ENCODE measurements around the gene CARNS1. TPM values are rescaled to one million over a fixed set of nuclear protein-coding genes. Genes with fewer than 3 reads are reported as not detected.

The CARNS1 gene
- total RNA-seq, 2 experiments from 2014 or later, result 1.9 to 2.0 TPM

DNA sequence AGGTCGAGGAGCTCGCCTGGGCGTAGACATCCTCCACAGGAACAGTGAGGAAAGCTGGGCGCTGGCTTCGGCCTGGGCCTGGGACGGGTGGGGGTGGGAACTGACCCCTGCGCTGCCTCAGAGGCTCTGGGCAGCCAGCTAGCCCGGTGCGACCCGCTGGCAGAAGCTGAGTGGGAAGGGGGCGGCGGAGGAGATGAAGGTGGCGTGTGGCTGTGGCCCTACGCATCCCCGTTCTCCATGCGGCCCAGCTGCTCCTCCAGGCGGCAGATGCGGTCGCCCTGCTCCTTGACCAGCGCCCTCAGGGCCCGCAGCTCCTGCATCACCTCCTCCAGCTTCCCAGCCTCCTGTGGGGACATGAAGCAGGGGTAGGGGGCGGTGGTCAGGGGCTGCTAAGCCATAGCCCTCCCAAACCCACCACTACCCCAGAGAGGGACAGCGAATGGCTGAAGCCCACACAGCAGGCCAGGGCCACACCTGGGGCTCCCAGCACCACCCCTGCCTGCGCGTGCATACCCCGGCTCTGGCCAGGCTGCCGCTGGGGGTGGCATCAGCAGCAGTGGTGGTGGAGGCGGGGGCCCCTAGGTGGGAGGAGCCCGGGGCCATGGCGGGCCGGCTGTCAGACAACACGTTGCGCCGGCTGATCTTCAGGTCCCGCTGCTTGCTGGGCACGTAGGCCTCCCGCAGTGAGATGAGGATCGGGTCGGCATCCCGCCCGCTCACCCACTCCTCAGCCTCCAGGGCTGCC is 22.9 kb downstream of the CARNS1 start:
- CTCF ChIA-PET, result interaction anchor here (0.7 to 3.0 kb wide), 15 partner anchors 10 to 68 kb away, joined by 3 to 16 read pairs (median 4); partner anchors contain the start of genes PITPNM1, PPP1CA, RPS6KB2 and TBC1D10C
- POLR2A ChIA-PET, result interaction anchor here (0.6 to 5.6 kb wide), 16 partner anchors 10 to 206 kb away, joined by 3 to 79 read pairs (median 12); partner anchors contain the start of genes AIP, PPP1CA, RAD9A and RPS6KB2

GRCh38 chr11:67439321-67440228 is 24.1 kb downstream of the CARNS1 start:
- CTCF ChIA-PET, result interaction anchor here (0.8 to 1.5 kb wide), 9 partner anchors 19 to 49 kb away, joined by 3 to 7 read pairs (median 4); partner anchors contain the start of genes AIP and TBC1D10C
- POLR2A ChIA-PET, result interaction anchor here (0.5 to 5.6 kb wide), 9 partner anchors 11 to 46 kb away, joined by 3 to 79 read pairs (median 25); partner anchors contain the start of genes AIP, PPP1CA, RPS6KB2 and TBC1D10C

DNA sequence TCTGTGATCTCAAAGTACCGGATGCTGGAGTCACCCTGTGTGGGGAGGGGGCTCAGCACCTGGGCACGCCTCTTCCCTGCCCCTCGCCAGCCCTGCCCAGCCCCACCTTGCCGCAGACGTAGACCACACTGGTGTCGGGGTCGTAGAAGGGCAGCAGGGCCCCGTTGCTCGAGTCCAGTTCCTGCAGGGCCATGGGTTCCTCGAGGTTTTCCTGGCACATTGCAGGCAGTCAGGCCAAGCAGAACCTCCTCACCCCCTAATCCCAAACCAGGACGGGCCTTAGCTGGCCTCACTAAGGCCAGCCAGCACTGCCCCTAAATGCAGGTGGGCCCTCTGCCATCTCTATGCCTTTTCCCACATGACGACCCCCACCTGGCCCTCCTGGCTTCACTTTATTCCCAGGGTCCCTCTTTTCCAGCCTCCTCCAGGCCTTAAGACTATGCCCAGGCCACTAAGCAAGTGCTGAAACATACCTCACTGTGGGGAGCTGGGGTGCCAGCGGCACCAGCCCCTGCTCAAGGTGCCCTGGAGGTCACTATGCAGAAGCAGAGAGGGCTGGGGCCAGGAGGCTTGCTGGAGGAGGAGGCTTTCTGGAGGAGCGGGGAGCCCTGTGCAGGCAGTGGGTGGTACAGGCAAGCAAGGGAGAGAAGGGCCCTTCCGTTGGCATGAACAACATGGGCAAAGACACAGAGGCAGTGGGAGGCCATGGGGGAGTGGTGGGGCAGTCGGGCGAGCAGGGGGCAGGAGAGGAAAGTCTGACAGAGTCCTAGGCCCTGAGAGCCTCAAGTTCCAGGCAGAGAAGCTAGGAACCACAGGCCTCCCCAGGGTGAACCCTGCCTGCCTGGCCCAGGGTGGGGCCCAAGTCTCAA is 25.0 kb downstream of the CARNS1 start:
- ChIA-PET POLR2A (interaction anchor here (0.6 to 4.7 kb wide), 5 partner anchors 9 to 39 kb away, joined by 3 to 39 read pairs (median 4); partner anchors contain the start of genes PPP1CA and RPS6KB2), CTCF (interaction anchor here (0.6 kb wide), 1 partner anchor 24 kb away, joined by 3 read pairs; no protein-coding TSS in a partner anchor)

DNA sequence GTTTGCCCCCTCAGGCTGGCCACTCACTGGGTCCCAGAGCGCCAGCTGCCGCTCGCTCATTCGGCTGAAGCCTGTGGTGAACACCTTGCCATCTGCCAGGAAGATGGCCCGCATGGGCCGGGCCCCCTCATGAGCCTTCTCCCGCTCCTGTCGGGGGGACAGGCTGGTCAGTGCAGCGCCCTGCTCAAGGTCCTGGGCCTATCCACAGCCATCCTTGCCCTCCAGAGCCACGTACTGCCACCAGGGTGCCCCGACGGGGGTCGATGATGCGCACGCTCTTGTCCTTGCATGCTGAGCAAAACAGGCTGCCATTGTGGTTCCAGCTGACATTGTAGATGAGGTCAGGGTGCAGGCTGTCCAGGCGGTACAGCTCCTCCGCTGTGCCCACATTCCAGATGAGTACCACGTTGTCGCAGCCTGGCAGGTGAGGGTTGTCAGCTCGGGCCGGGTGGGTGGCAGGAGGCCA is 25.7 kb downstream of the CARNS1 start:
- POLR2A ChIA-PET, result interaction anchor here (0.6 to 0.9 kb wide), 2 partner anchors 8 to 34 kb away, joined by 3 to 4 read pairs; no protein-coding TSS in a partner anchor
- CTCF ChIA-PET, result interaction anchor here (0.6 kb wide), 1 partner anchor 24 kb away, joined by 3 read pairs; no protein-coding TSS in a partner anchor

GRCh38 chr11:67441731-67442351 is 26.4 kb downstream of the CARNS1 start:
- ChIA-PET POLR2A (interaction anchor here (0.9 kb wide), 1 partner anchor 35 kb away, joined by 3 read pairs; no protein-coding TSS in a partner anchor), CTCF (no interaction called here)

DNA sequence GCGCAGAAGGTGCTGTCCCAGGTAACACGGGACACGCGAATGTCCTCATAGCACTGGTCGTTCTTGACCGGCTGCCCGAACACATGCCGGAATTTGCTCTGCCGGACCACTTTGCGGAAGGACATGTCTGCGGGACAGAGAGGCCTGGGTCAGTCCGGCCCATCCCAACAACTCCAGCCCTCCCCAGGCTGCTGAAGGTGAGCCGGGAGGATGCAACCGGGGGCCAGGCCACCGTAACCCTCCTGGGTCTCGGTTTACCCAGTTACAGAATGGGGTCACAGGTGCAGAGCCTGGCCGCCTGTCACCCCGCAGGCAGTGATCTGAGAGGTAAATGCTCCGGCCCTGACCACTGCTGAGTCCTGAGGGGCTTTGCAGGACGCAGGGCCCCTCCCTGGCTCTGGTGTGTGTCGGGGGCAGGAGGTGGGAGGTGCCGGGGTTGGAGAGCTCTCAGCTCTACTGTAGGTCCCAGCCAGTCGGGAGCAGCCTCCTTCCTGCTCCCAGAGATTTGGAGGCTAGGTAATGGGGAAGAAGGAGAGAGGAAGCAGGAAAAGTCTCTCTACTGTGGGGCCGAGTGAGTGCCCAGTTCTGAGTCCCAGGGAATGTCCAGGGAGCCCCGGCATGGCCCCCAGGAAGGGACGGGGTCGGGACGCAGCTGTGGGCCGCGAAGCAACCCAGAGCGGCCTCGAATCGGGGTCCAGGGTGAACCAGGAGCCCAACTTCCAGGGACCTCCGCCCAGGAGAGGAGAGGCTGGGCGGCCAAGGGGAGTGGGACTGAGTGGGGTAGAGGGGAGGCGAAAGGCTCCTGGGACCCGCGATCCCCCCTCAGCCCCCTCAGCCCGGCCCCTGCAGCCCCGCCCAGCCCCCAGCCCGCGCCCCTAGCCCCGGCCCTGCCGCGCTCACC is 27.3 kb downstream of the CARNS1 start:
- CTCF ChIA-PET, result no interaction called here
- POLR2A ChIA-PET, result interaction anchor here (0.6 to 1.1 kb wide), 3 partner anchors 30 to 43 kb away, joined by 3 to 7 read pairs (median 4); no protein-coding TSS in a partner anchor

- ChIA-PET POLR2A (interaction anchor here (0.6 to 1.2 kb wide), 3 partner anchors 9 to 43 kb away, joined by 3 to 7 read pairs (median 5); no protein-coding TSS in a partner anchor), CTCF (no interaction called here)
Observed at GRCh38 chr11:67445515-67445914, 30.0 kb downstream of the CARNS1 start.

DNA sequence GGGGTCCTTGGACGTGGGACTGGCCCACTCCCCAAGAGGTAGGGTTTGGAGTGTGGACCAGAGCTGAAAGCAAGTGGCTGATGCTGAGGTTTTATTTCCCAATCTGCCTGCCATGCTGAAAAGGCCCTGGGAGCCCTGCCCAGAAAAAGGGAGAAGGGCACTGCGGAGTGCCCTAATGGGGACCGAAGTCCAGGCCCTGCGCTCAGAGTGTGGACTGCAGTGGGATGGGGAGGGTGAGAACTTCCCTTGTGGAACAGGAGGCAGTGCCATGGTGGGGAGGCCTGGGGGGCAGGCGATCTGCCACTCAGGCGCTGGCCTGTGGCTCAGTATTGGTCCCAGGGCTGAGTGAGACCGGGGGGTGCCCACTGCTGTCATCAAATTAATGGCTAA is 32.7 kb downstream of the CARNS1 start:
- ChIA-PET POLR2A (interaction anchor here (1.2 kb wide), 1 partner anchor 20 kb away, joined by 4 read pairs; no protein-coding TSS in a partner anchor), CTCF (no interaction called here)

- ChIA-PET POLR2A (interaction anchor here (0.7 to 1.6 kb wide), 3 partner anchors 8 to 20 kb away, joined by 4 to 6 read pairs (median 4); partner anchors contain the start of genes PTPRCAP and TMEM134), CTCF (no interaction called here)
Observed at GRCh38 chr11:67449116-67449844, 33.8 kb downstream of the CARNS1 start.

- POLR2A ChIA-PET, result interaction anchor here (0.9 to 1.4 kb wide), 3 partner anchors 10 to 17 kb away, joined by 3 to 4 read pairs (median 3); partner anchors contain the start of gene PTPRCAP
- CTCF ChIA-PET, result no interaction called here
Observed at GRCh38 chr11:67450796-67451657, 35.5 kb downstream of the CARNS1 start.

GRCh38 chr11:67451658-67451976 is 36.1 kb downstream of the CARNS1 start:
- POLR2A ChIA-PET, result interaction anchor here (0.9 to 1.4 kb wide), 3 partner anchors 9 to 17 kb away, joined by 3 read pairs; no protein-coding TSS in a partner anchor
- CTCF ChIA-PET, result no interaction called here

DNA sequence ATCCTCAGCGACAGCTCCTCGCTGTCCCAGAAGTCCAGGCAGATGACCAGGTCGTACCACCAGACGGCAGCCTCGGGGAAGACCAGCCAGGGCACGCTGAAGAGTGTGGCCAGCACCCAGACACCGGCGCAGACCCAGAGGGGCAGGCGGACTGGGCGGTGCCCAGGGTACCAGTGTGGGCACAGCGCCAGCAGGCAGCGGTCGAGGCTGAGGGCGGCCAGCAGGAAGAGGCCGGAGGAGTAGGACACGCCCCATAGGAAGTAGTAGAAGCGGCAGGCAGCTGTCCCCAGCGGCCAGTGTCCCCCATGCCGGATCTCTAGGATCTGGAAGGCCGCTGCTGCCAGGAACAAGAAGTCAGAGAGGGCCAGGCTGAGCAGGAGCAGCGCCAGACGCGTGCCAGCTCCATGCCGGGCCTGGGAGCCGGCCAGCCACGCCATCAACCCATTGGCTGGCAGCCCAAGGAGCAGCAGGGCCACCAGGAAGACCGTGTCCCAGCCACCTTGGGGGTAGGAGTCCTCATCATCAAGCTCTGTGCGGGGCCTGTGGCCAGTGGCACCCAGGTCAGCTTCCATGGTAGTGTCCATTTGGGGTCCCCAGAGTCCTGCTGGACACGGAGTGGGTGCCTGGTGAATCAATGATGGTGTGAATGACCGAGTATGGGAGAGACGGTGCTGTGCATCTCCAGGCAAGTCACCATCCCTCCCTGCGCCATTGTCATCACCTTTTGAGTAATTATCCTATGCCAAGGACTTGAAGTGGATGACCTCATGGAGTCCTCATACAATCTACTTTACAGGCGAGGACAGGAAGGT is 36.9 kb downstream of the CARNS1 start, which contains the start of gene GPR152:
TSS of gene GPR152 (minus strand) at position 589 of the 812 bp plus-strand sequence. CDS start at position 584, 5 bp downstream.
- ChIA-PET POLR2A (interaction anchor here (0.9 kb wide), 2 partner anchors 14 to 16 kb away, joined by 3 read pairs; no protein-coding TSS in a partner anchor), CTCF (no interaction called here)

GRCh38 chr11:67453816-67454732 is 38.6 kb downstream of the CARNS1 start:
- CTCF ChIA-PET, result interaction anchor here (1.3 kb wide), 1 partner anchor 14 kb away, joined by 3 read pairs; no protein-coding TSS in a partner anchor

More at GRCh38 chr11:67453816-67454732, 38.6 kb downstream of the CARNS1 start:
- POLR2A ChIA-PET, result no interaction called here

All from activated CD8-positive, alpha-beta memory T cell treated with anti-CD3 and anti-CD28 coated beads for 36 hours (primary cell).